ENCODE data around the gene CYP4V2.
"Not testable (repeated sequence)": the region's sequence is repeated elsewhere in the genome, so short reads cannot be mapped to it uniquely, and the experiment has no call there.

Gene CYP4V2

GRCh38 chr4:186236126-186236525, 44.8 kb downstream of the CYP4V2 start:
- no peak for DNase-seq

- no peak for DNase-seq
Observed at GRCh38 chr4:186240452-186240847, 49.1 kb downstream of the CYP4V2 start.

- DNase-seq, result no peak
Observed at GRCh38 chr4:186240848-186241491, 49.6 kb downstream of the CYP4V2 start.

GRCh38 chr4:186241616-186242015, 50.2 kb downstream of the CYP4V2 start:
- no peak for DNase-seq

GRCh38 chr4:186242031-186242430, 50.7 kb downstream of the CYP4V2 start:
- not testable (repeated sequence) for DNase-seq

GRCh38 chr4:186243331-186243730, 52.0 kb downstream of the CYP4V2 start:
- no peak for DNase-seq

- no peak for DNase-seq
Observed at GRCh38 chr4:186244835-186245234, 53.5 kb downstream of the CYP4V2 start.

- DNase-seq, result not testable (repeated sequence)
Observed at GRCh38 chr4:186247062-186247752, 55.8 kb downstream of the CYP4V2 start.

- DNase-seq, result no peak
Observed at GRCh38 chr4:186248643-186249042, 57.3 kb downstream of the CYP4V2 start.

GRCh38 chr4:186249785-186250754, 58.7 kb downstream of the CYP4V2 start:
- DNase-seq, result no peak

- DNase-seq, result no peak
Observed at GRCh38 chr4:186250760-186251159, 59.4 kb downstream of the CYP4V2 start.

GRCh38 chr4:186255122-186255521, 63.8 kb downstream of the CYP4V2 start:
- no peak for DNase-seq

- no peak for DNase-seq
Observed at GRCh38 chr4:186258216-186258811, 66.9 kb downstream of the CYP4V2 start.

- no peak for DNase-seq
Observed at GRCh38 chr4:186260117-186260503, 68.7 kb downstream of the CYP4V2 start.
